HCT116 (cell line): ENCODE results near the gene NET1.

Experiments used
- CBX3 ChIP-seq: IDR thresholded peaks from 2 replicates; pipeline ENCODE4 v1.6.1; 2012; ENCODE audit warnings: low read depth
- CEBPB ChIP-seq: IDR thresholded peaks from 2 replicates; pipeline ENCODE4 v1.6.1; 2012; ENCODE audit warnings: low read depth
- EGR1 ChIP-seq: IDR thresholded peaks from 2 replicates; pipeline ENCODE4 v1.6.1; 2012; ENCODE audit warnings: low read depth
- ELF1 ChIP-seq: IDR thresholded peaks from 2 replicates; pipeline ENCODE4 v1.6.1; 2012; ENCODE audit warnings: low read depth, borderline replicate concordance
- EZH2 ChIP-seq: fragments of 200-600 bp; sonication (generic); IDR thresholded peaks from 2 replicates; pipeline ENCODE4 v1.6.1; 2017; ENCODE audit warnings: antibody characterized with exemption, mixed run types
- POLR2A ChIP-seq: IDR thresholded peaks from 2 replicates; pipeline ENCODE4 v1.7.0; 2011; ENCODE audit warnings: borderline replicate concordance; ENCODE audit not compliant: insufficient read depth, insufficient read length; ENCODE audit errors: extremely low read depth
- POLR2AphosphoS5 ChIP-seq: IDR thresholded peaks from 2 replicates; pipeline ENCODE4 v1.6.1; 2011; ENCODE audit warnings: mild to moderate bottlenecking, low read depth, low read length, moderate library complexity
- SIN3A ChIP-seq: IDR thresholded peaks from 2 replicates; pipeline ENCODE4 v1.6.1; 2012; ENCODE audit warnings: low read depth
- ZNF274 ChIP-seq: fragments of 200-500 bp; sonication (Bioruptor generic); IDR thresholded peaks from 2 replicates; pipeline ENCODE4 v1.6.1; 2014; ENCODE audit warnings: mild to moderate bottlenecking, low read depth, low read length, inconsistent platforms
- TF ChIP-seq, protein P1 (sequence below), 3 experiments: fragments of 200-600 bp in 1 of 3; sonication (generic) in 1 of 3; IDR thresholded peaks in 2 of 3; conservative IDR thresholded peaks in 1 of 3; 2 replicates each; pipeline ENCODE4 v1.5.1; 2012 to 2017; ENCODE audit warnings: low read depth in 2 of 3, low read length in 2 of 3, antibody characterized with exemption in 1 of 3, borderline replicate concordance in 1 of 3, control low read depth in 1 of 3, mild to moderate bottlenecking in 1 of 3, mixed read lengths in 1 of 3, mixed run types in 1 of 3, moderate library complexity in 1 of 3; ENCODE audit not compliant: insufficient read depth in 1 of 3
- TF ChIP-seq, protein P2 (sequence below): IDR thresholded peaks from 2 replicates; pipeline ENCODE4 v1.6.1; 2012; ENCODE audit warnings: low read depth
- TF ChIP-seq, protein P3 (sequence below): IDR thresholded peaks from 2 replicates; pipeline ENCODE4 v1.6.1; 2011; ENCODE audit warnings: mild to moderate bottlenecking, low read length, moderate library complexity; ENCODE audit not compliant: insufficient replicate concordance; ENCODE audit errors: extremely low read depth
- TF ChIP-seq, protein P4 (sequence below): IDR thresholded peaks from 2 replicates; pipeline ENCODE4 v1.6.1; 2012

DNA sequence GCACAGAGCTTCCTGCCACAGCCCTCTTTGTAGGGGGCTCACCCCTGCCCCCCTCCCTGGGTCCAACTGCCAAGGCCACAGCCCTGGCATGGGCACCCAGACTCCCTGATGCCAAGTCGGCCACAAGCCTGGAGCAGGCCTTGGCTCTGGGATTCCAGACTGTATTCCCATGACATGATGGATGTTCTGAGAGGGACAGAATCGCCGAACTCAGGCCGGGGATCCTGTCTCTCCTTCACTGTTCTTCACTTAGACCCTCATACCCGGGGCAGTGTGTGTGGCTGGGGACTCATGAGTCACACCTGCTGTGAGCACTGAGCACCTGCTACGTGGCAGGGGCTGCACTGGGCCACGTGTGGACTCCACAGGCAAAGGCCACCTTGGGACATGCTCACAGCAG lies 79.1 kb downstream of the NET1 start:
- TF ChIP-seq, protein P1, sequence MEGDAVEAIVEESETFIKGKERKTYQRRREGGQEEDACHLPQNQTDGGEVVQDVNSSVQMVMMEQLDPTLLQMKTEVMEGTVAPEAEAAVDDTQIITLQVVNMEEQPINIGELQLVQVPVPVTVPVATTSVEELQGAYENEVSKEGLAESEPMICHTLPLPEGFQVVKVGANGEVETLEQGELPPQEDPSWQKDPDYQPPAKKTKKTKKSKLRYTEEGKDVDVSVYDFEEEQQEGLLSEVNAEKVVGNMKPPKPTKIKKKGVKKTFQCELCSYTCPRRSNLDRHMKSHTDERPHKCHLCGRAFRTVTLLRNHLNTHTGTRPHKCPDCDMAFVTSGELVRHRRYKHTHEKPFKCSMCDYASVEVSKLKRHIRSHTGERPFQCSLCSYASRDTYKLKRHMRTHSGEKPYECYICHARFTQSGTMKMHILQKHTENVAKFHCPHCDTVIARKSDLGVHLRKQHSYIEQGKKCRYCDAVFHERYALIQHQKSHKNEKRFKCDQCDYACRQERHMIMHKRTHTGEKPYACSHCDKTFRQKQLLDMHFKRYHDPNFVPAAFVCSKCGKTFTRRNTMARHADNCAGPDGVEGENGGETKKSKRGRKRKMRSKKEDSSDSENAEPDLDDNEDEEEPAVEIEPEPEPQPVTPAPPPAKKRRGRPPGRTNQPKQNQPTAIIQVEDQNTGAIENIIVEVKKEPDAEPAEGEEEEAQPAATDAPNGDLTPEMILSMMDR (IDR thresholded peaks at IDR 0.05 in 2 of 3, conservative IDR thresholded peaks at IDR 0.05 in 1 of 3; ENCODE audit: borderline replicate concordance in 1 of 3, insufficient read depth in 1 of 3, low read depth in 2 of 3, low read length in 2 of 3) = no peak
- TF ChIP-seq EZH2 (no peak), POLR2A (no peak), ZNF274 (no peak), POLR2AphosphoS5 (no peak), CEBPB (no peak), SIN3A (no peak), CBX3 (no peak), ELF1 (no peak), EGR1 (no peak)
- TF ChIP-seq, protein P2, sequence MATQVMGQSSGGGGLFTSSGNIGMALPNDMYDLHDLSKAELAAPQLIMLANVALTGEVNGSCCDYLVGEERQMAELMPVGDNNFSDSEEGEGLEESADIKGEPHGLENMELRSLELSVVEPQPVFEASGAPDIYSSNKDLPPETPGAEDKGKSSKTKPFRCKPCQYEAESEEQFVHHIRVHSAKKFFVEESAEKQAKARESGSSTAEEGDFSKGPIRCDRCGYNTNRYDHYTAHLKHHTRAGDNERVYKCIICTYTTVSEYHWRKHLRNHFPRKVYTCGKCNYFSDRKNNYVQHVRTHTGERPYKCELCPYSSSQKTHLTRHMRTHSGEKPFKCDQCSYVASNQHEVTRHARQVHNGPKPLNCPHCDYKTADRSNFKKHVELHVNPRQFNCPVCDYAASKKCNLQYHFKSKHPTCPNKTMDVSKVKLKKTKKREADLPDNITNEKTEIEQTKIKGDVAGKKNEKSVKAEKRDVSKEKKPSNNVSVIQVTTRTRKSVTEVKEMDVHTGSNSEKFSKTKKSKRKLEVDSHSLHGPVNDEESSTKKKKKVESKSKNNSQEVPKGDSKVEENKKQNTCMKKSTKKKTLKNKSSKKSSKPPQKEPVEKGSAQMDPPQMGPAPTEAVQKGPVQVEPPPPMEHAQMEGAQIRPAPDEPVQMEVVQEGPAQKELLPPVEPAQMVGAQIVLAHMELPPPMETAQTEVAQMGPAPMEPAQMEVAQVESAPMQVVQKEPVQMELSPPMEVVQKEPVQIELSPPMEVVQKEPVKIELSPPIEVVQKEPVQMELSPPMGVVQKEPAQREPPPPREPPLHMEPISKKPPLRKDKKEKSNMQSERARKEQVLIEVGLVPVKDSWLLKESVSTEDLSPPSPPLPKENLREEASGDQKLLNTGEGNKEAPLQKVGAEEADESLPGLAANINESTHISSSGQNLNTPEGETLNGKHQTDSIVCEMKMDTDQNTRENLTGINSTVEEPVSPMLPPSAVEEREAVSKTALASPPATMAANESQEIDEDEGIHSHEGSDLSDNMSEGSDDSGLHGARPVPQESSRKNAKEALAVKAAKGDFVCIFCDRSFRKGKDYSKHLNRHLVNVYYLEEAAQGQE = no peak
- TF ChIP-seq, protein P3, sequence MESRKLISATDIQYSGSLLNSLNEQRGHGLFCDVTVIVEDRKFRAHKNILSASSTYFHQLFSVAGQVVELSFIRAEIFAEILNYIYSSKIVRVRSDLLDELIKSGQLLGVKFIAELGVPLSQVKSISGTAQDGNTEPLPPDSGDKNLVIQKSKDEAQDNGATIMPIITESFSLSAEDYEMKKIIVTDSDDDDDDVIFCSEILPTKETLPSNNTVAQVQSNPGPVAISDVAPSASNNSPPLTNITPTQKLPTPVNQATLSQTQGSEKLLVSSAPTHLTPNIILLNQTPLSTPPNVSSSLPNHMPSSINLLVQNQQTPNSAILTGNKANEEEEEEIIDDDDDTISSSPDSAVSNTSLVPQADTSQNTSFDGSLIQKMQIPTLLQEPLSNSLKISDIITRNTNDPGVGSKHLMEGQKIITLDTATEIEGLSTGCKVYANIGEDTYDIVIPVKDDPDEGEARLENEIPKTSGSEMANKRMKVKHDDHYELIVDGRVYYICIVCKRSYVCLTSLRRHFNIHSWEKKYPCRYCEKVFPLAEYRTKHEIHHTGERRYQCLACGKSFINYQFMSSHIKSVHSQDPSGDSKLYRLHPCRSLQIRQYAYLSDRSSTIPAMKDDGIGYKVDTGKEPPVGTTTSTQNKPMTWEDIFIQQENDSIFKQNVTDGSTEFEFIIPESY = no peak
- TF ChIP-seq, protein P4, sequence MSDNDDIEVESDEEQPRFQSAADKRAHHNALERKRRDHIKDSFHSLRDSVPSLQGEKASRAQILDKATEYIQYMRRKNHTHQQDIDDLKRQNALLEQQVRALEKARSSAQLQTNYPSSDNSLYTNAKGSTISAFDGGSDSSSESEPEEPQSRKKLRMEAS = no peak
